Measurements from ENCODE around the gene ACSF3.

DNA sequence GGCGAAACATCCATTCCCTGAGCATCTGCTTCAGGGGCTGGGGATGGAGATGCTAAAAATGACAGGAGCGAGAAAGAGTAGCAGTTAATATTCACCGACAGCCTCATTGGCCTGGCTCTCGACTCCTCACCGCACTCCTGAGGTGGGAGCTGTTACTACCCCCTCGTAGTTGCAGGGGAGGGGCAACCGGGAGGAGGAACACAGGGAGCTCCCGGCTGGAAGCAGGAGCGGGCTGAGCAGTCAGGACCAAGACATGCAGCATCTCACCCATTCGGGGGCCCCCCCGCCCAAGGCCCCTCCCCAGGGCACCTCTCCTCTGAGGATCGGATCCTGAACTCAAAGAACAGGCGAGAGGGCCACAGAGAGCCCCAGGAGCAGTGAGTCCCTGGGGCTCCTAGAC is 4.5 kb upstream of the ACSF3 start:
- TF ChIP-seq, protein P1, sequence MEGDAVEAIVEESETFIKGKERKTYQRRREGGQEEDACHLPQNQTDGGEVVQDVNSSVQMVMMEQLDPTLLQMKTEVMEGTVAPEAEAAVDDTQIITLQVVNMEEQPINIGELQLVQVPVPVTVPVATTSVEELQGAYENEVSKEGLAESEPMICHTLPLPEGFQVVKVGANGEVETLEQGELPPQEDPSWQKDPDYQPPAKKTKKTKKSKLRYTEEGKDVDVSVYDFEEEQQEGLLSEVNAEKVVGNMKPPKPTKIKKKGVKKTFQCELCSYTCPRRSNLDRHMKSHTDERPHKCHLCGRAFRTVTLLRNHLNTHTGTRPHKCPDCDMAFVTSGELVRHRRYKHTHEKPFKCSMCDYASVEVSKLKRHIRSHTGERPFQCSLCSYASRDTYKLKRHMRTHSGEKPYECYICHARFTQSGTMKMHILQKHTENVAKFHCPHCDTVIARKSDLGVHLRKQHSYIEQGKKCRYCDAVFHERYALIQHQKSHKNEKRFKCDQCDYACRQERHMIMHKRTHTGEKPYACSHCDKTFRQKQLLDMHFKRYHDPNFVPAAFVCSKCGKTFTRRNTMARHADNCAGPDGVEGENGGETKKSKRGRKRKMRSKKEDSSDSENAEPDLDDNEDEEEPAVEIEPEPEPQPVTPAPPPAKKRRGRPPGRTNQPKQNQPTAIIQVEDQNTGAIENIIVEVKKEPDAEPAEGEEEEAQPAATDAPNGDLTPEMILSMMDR (IDR thresholded peaks at IDR 0.05; ENCODE audit: poor library complexity, severe bottlenecking), result no peak
- no peak for TF ChIP-seq RAD21 (conservative IDR thresholded peaks at IDR 0.05)
- TF ChIP-seq POLR2AphosphoS5 (IDR thresholded peaks at IDR 0.05), result no peak
- TF ChIP-seq EP300 (conservative IDR thresholded peaks at IDR 0.05; ENCODE audit: poor library complexity, severe bottlenecking), result no peak
- no peak for TF ChIP-seq EZH2 (IDR thresholded peaks at IDR 0.05; ENCODE audit: borderline replicate concordance, insufficient read depth, low read length, poor library complexity, severe bottlenecking)
- no peak for TF ChIP-seq SMC3 (conservative IDR thresholded peaks at IDR 0.05; ENCODE audit: poor library complexity)

Measured in neural cell (in vitro differentiated cells).